Endothelial cell of umbilical vein (primary cell): Measurements from ENCODE around the gene TRAPPC14.
A peak's percentile ranks its signal among the peaks of the same experiment; 100 is the strongest.

Source experiments
- CTCF ChIP-seq, 2 donors: IDR thresholded peaks; 1 replicate in 1 of 2; 2 replicates in 1 of 2; pipeline ENCODE4 v1.5.1; 2011; ENCODE audit warnings: low read length in 2 of 2, mild to moderate bottlenecking in 2 of 2, moderate library complexity in 2 of 2, control low read depth in 1 of 2, inconsistent platforms in 1 of 2, low read depth in 1 of 2; ENCODE audit not compliant: insufficient read depth in 1 of 2; ENCODE audit errors: extremely low read depth in 1 of 2
- POLR2A ChIP-seq: IDR thresholded peaks from 2 replicates; pipeline ENCODE4 v1.6.1; 2012; ENCODE audit warnings: low read depth, mild to moderate bottlenecking, control low read depth, low read length
- POLR2AphosphoS5 ChIP-seq: IDR thresholded peaks from 2 replicates; pipeline ENCODE4 v1.6.1; 2012; ENCODE audit warnings: low read depth, mild to moderate bottlenecking, control low read depth, low read length, moderate library complexity; ENCODE audit not compliant: insufficient read depth

GRCh38 chr7:100158229-100159098 lies at the start of gene TRAPPC14:
- no peak for TF ChIP-seq CTCF (IDR thresholded peaks at IDR 0.05; ENCODE audit: extremely low read depth in 1 of 2, insufficient read depth in 1 of 2, low read depth in 1 of 2, low read length in 2 of 2)
- TF ChIP-seq POLR2A: peak; percentile 77
- TF ChIP-seq POLR2AphosphoS5: peak; percentile 86
